ENCODE results near the gene TSR1. TPM values are rescaled to one million over a fixed set of nuclear protein-coding genes. Genes with fewer than 3 reads are reported as not detected.
A peak's percentile ranks its signal among the peaks of the same experiment; 100 is the strongest.

TSR1 gene
- total RNA-seq, 1 experiment from 2014 or later, result 42.5 TPM

DNA sequence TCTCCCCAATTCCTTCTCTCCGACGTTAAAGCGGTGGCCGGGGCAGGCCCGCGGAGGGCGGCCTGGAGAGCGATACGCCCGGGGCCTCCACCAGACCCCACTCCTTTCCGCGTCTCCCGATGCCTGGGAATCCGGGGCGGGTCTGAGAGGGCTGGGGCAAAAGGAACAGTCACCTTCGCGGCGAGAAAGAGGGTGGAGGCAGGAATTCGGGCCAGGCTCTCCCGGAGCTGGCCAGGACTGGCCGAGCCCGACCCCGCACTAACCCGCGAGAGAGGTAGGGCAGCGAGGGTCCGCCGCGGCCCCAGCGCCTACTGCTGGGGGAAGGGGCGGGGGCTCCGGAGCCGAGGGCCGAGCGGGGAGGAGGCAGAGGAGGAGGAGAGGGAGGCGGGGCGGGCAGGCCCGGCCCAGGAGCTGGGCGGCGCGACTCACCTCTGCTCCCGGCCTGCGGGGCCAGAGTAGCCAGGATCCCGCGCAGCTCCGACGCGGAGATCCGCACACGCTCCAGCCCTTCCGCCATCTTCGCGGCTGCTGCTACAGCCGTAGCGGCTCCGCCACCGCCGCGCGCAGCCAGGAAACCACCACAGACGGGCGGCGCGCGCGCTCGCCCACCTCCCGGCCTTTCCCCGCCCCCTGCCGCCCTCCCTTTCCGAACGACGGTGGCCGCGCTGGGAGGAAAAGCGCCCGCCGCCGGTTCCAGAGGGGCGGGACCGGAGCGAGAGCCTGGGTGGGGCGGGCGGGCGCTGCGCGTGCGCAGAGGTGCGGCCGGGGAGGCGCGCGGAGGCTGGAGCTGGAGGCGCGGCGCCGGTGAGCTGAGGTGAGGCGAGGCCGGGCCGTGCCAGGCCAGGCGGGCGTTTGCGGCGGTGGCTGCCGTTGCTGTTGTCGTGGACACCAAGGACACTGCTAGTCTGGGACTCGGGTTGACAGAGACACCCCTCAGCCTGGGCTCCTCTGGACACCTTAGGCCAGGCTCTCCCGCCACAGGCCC lies 32.8 kb downstream of the TSR1 start, which contains the start of the genes SMG6 and SRR:
TSS of gene SMG6 (minus strand) at position 582 of the 985 bp plus-strand sequence. CDS start at position 517, 65 bp downstream.
TSS of gene SRR (plus strand) at position 747 of the 985 bp plus-strand sequence. CDS start 11,611 bp downstream, outside the sequence.
- peaks cover 59% of the 10 kb centered on the region for H3K79me2 ChIP-seq (ENCODE audit: low read depth)
- CTCF ChIA-PET, result interaction anchor here (0.7 to 1.0 kb wide), 2 partner anchors 49 to 246 kb away, joined by 3 to 4 read pairs; no protein-coding TSS in a partner anchor
- peaks cover 17% of the 10 kb centered on the region for H3K4me1 ChIP-seq (replicated peaks; ENCODE audit: insufficient read depth)
- TF ChIP-seq EZH2 (IDR thresholded peaks at IDR 0.05; ENCODE audit: low read depth), result no peak
- TF ChIP-seq, protein P1, sequence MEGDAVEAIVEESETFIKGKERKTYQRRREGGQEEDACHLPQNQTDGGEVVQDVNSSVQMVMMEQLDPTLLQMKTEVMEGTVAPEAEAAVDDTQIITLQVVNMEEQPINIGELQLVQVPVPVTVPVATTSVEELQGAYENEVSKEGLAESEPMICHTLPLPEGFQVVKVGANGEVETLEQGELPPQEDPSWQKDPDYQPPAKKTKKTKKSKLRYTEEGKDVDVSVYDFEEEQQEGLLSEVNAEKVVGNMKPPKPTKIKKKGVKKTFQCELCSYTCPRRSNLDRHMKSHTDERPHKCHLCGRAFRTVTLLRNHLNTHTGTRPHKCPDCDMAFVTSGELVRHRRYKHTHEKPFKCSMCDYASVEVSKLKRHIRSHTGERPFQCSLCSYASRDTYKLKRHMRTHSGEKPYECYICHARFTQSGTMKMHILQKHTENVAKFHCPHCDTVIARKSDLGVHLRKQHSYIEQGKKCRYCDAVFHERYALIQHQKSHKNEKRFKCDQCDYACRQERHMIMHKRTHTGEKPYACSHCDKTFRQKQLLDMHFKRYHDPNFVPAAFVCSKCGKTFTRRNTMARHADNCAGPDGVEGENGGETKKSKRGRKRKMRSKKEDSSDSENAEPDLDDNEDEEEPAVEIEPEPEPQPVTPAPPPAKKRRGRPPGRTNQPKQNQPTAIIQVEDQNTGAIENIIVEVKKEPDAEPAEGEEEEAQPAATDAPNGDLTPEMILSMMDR (conservative IDR thresholded peaks at IDR 0.05), result no peak
- H4K20me1 ChIP-seq (ENCODE audit: insufficient read depth), result no peaks in the 10 kb centered on the region
- no peaks in the 10 kb centered on the region for H3K9me3 ChIP-seq (ENCODE audit: insufficient read depth, low read depth)
- peaks cover 20% of the 10 kb centered on the region for H3F3A ChIP-seq (ENCODE audit: insufficient read depth, low read depth)
- peak within 1 kb of the TSS; percentile 94 for H3K4me3 ChIP-seq
- no TSS peak for BruUV-seq (replicated peaks)
- intact Hi-C loops (cut with micrococcal nuclease; ENCODE audit: unreplicated experiment), result loop anchor here (2.0 to 5.0 kb wide), 3 partner anchors 43 to 99 kb away; partner anchors contain the start of gene MNT
- no peaks in the 10 kb centered on the region for H3K27me3 ChIP-seq (ENCODE audit: insufficient read depth, low read depth)
- POLR2A ChIA-PET (ENCODE audit: unreplicated experiment), result interaction anchor here (0.6 to 1.0 kb wide), 14 partner anchors 10 to 587 kb away, joined by 3 to 10 read pairs (median 4); partner anchors contain the start of gene TSR1
- H3K4me2 ChIP-seq, result peak within 1 kb of the TSS; percentile 90
- peak; percentile 63 to 91 for DNase-seq
- peak within 1 kb of the TSS; percentile 95 for H2AFZ ChIP-seq
- H3K27ac ChIP-seq, result peak within 1 kb of the TSS; percentile 53
- H3K9me2 ChIP-seq (ENCODE audit: insufficient read depth), result no peaks in the 10 kb centered on the region
- no peaks in the 10 kb centered on the region for H3K36me3 ChIP-seq (ENCODE audit: low read depth)

DNA sequence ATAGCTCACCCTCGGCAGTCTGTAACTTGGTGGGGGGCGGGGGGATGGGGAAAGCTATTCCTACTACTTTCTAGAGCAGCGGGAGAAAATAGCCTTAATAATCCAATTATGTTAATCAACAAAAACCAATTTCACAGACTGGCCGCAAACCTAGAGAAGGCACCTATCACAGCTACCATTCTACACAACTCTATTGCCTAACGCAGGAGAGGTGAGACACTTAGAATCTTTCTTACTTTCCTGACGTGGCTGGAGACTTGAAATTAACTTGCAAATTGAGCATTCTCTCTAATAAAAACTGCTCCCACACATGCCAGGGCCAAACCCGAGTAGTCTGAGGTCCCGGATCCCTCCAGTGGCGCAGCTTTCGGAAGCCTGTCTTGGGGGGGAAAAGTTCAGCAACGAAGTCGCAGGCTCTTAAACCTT lies 33.5 kb downstream of the TSR1 start:
- POLR2A ChIA-PET (ENCODE audit: unreplicated experiment), result interaction anchor here (0.6 to 1.0 kb wide), 2 partner anchors 16 to 45 kb away, joined by 4 read pairs; no protein-coding TSS in a partner anchor

More for the DNA sequence above, 33.5 kb downstream of the TSR1 start:
- peak overlapping the region; percentile 90 for H3K4me2 ChIP-seq
- CTCF ChIA-PET, result no interaction called here
- peak overlapping the region; percentile 94 for H3K4me3 ChIP-seq
- peaks cover 17% of the 10 kb centered on the region for H3K4me1 ChIP-seq (replicated peaks; ENCODE audit: insufficient read depth)
- peak overlapping the region; percentile 53 for H3K27ac ChIP-seq
- no peaks in the 10 kb centered on the region for H3K27me3 ChIP-seq (ENCODE audit: insufficient read depth, low read depth)
- no peaks in the 10 kb centered on the region for H3K9me2 ChIP-seq (ENCODE audit: insufficient read depth)
- no peaks in the 10 kb centered on the region; the same call in 1 of the 2 replicates for H4K20me1 ChIP-seq (ENCODE audit: insufficient read depth)
- intact Hi-C loops (cut with micrococcal nuclease; ENCODE audit: unreplicated experiment), result loop anchor here (2.0 to 5.0 kb wide), 3 partner anchors 44 to 100 kb away; partner anchors contain the start of gene MNT
- peaks cover 54% of the 10 kb centered on the region for H3K79me2 ChIP-seq (ENCODE audit: low read depth)
- TF ChIP-seq, protein P1 (conservative IDR thresholded peaks at IDR 0.05), result no peak
- TF ChIP-seq EZH2 (IDR thresholded peaks at IDR 0.05; ENCODE audit: low read depth), result no peak
- no peaks in the 10 kb centered on the region for H3K36me3 ChIP-seq (ENCODE audit: low read depth)
- H2AFZ ChIP-seq, result peak overlapping the region; percentile 89
- no peak for DNase-seq
- no peaks in the 10 kb centered on the region for H3K9me3 ChIP-seq (ENCODE audit: insufficient read depth, low read depth)
- TSS peak; percentile 47 for BruUV-seq (replicated peaks)
- H3F3A ChIP-seq (ENCODE audit: insufficient read depth, low read depth), result peaks cover 17% of the 10 kb centered on the region
